ENCODE results near the gene PALB2.
"Not testable (repeated sequence)": the region's sequence is repeated elsewhere in the genome, so short reads cannot be mapped to it uniquely, and the experiment has no call there.

Gene PALB2

DNA sequence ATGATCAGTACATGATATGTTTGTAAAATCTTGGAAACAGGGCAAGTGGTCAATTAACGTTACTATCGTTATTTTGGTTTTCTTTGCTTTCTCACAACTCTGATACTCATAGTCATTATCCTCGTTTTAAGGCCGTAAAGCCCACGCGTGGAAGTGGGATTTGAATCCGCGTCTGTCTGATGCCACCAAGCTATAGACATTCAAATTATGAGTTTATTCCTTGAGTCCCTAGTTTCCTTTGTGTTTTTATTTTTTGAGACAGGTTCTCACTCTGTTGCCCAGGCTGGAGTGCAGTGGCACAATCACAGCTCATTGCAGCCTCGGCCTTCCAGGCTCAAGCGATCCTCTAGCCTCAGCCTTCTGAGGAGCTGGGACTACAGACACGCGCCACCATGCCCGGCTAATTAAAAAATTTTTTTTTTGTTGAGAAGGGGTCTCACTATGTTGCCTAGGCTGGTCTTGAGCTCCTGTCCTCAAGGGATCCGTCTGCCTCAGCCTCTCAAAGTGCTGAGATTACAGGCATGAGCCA, 1.2 kb upstream of the PALB2 start:
- DNase-seq (ENCODE audit: low read depth): no peak

DNA sequence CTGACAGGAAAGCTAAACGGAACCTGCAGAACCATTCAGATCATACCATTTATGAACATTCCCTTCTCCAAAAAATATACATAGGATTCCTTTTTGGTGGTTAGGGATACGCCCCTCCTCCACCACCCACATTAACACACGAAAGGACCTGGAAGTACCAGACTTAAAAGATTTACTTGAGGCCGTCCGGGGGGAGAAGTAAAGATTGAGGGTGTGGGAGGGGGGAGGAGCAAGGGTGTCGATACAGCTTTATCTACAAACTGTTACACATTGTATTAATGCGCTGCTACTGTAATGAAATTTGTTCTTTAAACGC, 537 bp downstream of the PALB2 start:
- no peak for DNase-seq (ENCODE audit: low read depth)

DNA sequence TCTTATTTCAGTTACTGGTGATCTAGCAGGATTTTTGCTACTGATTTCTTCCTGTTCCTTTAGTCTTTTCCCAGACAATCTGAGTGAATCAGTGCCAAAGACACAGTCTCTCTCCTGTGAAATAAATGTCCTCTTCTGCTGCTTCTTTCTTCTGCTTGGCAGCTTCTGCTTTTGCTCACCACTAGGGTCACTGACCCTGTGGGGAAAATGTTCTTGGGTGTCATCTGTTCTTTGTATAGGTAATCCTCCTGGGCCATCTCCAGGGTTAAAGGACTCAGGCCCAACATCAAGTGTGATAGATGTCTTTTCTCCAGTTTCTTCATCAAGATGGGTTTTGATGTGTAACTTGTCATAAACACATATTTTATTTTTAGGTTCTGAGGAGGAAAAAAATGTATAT, 5.2 kb downstream of the PALB2 start:
- no peak for DNase-seq (ENCODE audit: low read depth)

DNA sequence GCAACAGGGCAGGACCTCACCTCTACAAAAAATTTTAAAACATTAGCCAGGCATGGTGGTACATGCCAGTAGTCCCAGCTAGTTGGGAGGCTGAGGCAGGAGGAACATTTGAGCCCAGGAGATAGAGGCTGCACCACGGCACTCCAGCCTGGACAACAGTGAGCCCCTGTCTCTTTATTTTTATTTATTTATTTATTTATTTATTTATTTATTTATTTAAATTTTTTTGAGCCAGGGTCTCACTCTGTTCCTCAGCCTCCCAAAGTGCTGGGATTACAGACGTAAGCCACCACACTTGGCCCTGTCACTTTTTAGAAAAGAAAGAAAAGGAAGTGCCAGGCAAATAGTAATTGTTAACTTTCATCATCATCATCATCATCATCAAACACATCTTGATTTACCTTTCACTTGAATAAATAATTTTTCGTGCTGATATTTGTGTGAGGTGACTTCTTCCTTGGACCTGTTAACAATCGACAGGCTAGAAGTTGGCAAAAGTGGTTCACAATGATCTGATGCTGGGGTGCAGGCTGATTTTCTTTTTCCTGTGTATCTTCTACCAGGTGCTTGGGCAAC, 6.6 kb downstream of the PALB2 start:
- DNase-seq (ENCODE audit: low read depth): no peak

DNA sequence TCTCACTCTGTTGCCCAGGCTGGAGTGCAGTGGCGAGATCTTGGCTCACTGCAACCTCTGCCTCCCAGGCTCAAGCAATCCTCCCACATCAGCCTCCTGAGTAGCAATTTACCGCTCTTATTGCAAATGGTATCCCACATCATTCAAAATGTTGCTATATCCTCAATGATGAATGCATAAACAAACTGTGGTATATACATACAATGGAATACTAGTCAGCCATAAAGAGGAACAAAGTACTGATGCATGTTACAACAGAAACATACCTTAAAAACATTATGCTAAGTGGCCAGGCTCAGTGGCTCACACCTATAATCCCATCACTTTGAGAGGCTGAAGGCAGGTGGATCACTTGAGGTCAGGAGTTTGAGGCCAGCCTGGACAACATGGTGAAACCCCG, 9.2 kb downstream of the PALB2 start:
- not testable (repeated sequence) for DNase-seq (ENCODE audit: low read depth)

DNA sequence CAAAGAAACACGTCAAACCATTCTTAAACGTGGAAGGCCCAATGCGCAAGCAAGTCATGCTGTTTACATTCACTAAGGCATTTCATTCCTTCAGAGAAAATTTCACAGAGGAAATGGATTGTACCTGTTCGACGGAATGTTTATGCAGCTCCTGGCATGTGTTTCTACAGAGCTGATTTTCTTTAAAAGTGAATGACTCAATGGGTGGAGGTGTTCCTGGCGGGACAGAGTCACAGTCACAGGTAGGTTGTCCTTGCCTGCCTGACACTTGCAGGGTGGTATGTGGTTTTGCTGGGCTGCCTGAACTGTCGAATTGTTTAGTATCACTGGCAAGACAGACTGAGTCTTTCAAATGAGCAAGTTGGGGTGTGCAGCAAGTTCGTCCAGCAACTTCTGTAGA, 11.6 kb downstream of the PALB2 start:
- DNase-seq (ENCODE audit: low read depth): no peak

DNA sequence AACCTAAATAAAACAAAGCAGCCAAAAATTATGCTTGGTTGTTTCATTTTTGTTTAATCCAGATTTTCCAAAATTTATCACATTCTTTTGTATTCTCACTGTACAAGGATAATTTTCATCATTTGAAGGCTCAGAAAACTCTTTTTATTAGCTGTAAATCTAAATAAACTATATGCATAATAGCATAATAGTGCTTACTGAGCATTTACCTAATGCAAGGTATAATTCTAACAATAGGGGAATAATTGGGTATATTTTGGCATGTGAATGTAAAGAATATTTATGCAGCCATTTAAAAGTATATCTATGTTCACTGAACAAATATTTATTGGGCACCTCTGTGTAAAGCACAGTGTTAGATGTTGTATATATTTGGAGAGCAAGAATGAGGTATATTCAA, 17.0 kb downstream of the PALB2 start:
- DNase-seq (ENCODE audit: low read depth): no peak

DNA sequence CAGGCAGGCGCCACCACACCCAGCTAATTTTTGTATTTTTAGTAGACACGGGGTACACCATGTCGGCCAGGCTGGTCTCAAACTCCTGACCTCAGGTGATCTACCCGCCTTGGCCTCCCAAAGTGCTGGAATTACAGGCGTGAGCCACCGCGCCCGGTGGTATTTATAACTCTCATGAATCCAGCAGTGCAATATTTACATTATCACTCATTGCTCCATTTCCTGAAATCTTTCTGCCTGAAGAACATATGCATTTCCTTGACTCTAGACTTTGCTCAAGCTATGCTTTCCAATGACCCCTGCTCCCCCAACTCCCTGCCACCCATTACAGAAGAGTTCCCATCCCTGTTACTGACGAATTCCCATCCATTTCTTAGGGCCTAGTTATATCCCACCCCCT, 25.3 kb downstream of the PALB2 start:
- no peak for DNase-seq (ENCODE audit: low read depth)

DNA sequence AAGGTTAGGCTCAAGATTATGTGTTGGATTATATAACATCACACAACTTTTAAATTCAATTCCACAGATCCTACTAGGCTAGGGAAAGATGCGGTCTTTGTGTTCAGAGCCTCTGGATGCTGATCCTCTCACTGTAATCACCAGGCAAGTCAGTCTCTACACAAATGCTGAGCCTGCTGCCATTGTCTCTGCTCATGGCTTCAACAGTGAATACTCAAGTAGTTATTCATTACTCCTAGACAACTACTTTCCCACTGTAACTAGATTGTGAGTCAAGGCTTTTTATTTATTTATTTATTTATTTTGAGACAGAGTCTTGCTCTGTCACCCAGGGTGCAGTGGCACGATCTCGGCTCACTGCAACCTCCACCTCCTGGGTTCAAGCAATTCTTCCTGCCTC, 29.2 kb downstream of the PALB2 start:
- no peak for DNase-seq (ENCODE audit: low read depth)

DNA sequence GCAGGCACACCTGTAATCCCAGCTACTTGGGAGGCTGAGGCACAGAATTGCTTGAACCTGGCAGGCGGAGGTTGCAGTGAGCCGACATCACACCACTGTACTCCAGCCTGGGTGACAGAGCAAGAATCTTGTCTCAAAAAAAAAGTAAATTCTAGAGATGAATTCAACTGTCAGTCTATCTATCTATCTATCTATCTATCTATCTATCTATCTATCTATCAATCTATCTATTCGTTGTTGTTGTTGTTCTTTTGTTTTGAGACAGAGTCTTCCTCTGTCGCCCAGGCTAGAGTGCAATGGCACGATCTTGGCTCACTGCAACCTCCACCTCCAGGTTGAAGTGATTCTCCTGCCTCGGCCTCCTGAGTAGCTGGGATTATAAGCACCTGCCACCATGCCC, 30.2 kb downstream of the PALB2 start:
- DNase-seq (ENCODE audit: low read depth): not testable (repeated sequence)

DNA sequence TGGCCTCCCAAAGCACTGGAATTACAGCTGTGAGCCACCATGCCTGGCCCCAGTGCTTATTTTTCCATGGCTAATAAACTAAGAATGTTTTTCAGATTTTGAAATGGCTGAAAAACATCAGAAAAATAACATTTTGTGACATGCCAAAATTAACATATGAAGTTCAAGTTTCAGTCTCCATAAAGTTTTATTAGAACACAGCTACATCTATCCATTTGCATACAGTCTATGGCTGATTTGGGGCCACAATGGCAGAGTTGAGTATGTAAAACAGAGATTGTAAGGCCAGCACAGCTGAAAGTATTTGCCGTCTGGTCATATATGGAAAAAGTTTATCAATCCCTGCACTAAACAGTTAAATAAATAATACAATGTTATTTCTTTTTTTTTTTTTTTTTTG, 31.2 kb downstream of the PALB2 start:
- no peak for DNase-seq (ENCODE audit: low read depth)

DNA sequence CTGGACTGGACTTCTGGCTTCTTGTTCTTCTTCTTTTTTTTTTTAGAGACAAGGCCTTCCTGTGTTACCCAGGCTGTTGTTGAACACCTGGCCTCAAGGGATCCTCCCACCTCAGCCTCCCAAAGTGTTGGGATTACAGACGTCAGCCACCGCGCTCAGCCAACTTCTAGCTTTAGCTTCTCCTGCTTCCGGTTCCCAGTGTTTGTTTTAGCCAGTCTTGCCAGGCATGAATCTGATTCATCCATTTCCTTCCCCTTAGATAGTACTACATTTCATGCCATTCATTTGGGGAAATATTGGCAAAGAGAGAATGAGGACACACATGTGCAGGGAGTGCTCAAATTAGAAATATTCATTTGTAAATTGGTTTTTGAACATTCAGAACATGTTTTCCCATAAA, 32.9 kb downstream of the PALB2 start:
- no peak for DNase-seq (ENCODE audit: low read depth)

DNA sequence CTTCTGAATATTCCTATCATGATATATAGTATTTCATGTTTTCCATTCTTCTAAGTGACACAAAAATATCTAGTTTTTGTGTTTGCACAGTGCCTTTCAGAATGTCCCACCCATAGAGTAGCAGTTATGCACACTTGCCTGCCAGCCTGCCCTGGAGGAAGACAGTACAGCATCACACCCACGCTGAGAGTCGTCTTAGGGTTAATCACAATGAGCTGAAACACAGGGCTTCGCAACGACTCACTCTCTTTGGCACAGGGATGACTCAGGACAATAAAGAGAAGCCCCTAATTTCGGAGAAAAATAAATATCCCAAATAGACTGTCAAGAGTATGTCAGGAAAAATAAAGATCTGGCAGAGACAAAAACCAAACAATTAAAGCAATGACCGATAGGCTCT, 33.4 kb downstream of the PALB2 start:
- no peak for DNase-seq (ENCODE audit: low read depth)

DNA sequence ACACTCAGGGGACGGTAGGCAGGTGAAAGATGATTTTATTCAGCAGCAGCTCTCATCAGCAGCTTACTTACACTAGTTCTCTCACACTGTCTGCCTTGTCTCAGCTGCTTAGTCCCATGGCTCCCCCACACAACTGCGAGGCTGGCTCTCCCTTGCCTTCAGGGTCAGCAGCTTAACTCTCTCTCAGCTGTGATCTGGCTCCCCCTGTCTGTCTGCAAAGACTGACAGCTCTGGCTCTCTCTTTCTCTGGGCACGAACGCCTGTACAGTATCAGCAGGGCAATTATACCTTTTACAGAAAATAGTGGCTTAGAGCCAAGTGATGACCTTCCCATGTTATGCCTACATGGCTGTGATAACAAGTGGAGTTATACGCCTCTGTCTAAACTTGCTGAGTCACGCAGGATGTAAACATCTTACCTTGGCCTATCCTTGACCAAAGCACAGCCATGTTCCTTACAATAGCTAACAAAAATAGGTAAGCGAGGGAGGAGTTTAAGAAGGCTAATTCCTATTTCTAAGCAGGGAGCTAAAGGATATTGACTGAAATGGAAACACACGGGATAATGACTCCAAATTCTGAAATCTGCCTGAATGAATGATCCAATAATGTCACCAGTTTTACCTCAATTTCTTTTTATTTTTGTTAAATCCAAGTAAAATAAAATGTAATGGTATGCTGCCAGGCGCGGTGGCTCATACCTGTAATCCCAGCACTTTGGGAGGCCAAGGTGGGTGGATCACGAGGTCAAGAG, 43.9 kb downstream of the PALB2 start:
- no peak for DNase-seq (ENCODE audit: low read depth)

DNA sequence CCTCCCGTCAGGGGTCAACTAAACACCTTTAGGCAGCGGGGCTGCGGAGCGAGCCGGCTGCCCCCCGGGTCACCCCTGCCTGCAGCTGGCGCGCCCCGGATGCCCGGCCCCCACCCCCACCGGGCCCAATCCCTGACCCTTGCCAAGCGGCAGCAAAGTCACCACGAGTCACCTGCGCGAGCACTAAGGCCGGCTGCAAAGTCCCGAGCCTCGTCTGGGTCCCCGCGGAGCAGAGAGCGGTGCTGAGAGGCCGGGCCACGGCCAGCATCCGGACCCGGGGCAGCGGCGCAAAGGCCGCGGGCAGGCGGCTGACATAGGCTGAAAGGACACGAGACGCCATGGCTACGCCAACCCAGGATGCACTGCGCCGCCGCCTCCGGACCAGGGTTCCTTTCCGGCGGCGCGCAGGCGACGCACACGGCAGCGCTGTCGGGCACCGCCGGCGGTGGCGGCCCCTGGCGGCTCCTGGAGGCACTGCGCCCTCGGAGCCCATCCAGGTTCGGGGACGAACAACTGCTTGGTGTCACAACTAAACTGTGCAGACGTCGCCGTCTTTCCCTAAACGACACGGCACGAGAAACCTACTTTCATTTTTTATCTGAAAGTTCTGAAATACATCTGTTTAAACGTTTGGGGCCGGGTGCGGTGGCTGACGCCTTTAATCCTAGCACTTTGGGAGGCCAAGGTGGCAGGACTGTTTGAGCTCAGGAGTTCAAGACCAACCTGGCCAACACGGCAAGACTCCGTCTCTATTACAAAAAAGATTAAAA, 45.0 kb downstream of the PALB2 start, which contains the start of gene NDUFAB1:
NDUFAB1 (minus strand) TSS at position 366 of the 770 bp plus-strand sequence; CDS start at position 340, 26 bp downstream.
- peak; percentile 82 for DNase-seq (ENCODE audit: low read depth)

DNA sequence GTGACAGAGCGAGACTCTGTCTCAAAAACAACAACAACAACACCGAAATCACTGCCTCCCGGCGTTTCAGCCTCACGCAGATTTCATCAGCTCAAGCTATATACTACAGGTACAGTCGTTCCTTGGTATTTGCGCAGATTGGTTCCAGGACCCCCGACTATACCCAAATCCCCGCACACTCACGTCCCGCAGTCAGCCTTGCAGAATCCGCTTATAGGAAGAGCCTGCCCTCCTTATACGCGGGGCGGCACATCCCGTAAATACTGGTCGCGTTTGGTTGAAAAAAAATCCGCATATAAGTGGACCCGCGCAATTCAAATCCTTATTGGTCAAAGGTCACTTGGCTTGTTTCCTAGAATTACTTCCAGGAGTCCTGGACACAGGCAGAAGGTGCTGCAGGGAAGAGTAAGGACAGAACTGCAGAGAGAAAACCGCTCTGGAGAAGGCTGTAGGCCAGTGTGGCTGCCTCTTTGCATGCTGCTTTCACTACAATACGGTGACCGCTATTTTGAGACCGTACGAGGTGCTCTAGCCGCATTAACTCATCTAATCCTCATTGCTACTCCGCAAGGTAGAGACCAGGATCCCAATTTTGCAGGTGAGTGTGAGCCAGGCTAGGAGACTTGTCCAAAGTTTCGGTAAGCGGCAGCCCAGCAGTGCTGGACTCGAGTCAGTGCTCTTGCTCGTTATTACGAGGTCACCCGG, 45.7 kb downstream of the PALB2 start:
- no peak for DNase-seq (ENCODE audit: low read depth)

DNA sequence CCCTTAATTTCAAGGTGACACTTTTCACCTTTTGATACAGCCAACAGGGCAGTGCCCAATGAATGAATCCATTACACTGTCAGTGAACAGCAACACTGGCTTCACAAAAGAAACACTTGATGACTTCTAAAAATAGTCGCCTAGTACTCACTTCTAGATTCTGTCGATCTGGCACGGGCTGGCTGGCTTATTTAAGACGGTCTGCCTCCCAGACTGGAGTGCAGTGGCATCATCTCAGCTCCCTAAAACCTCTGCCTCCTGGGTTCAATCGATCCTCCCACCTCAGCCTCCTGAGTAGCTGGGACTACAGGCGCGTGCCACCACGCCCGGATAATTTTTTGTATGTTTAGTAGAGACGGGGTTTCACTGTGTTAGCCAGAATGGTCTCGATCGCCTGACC, 46.9 kb downstream of the PALB2 start:
- no peak for DNase-seq (ENCODE audit: low read depth)

DNA sequence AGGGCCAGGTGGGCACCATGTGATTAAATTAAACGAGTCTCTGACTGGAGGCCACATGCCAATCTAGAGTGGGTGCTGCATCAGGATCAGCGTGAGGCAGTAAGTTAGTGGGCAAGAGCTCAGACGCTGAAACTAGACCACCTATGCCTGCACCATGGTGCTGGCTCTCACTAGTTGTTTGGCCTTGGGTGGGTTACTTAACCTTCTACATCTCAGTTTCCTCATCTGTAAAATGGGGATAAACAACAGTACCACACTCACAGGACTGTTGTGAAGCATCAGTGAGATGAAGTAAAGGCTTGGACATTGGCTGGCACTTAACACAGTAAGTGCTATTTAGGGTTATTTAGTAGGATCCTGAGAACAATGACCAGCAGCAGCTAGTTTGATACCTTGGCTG, 50.9 kb downstream of the PALB2 start:
- no peak for DNase-seq (ENCODE audit: low read depth)

DNA sequence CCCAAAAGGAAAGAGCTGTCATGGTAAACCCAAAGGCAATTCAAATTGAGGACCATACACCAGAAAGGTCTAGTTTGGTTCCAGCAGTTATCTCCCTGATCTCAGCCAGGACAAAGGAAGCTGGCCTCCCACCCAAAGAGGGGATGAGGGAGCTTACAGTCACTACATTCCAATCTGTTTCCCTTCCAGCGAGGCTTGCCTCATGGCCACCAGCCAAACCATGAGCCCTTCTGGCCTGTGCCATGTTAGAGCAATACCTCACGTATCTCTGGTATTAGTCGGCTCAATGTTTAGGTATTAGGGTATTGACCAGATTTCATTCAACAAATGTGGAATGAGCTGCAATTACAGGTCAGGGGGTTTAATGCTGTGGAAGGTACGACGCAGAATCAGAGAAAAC, 53.4 kb downstream of the PALB2 start:
- no peak for DNase-seq (ENCODE audit: low read depth)

DNA sequence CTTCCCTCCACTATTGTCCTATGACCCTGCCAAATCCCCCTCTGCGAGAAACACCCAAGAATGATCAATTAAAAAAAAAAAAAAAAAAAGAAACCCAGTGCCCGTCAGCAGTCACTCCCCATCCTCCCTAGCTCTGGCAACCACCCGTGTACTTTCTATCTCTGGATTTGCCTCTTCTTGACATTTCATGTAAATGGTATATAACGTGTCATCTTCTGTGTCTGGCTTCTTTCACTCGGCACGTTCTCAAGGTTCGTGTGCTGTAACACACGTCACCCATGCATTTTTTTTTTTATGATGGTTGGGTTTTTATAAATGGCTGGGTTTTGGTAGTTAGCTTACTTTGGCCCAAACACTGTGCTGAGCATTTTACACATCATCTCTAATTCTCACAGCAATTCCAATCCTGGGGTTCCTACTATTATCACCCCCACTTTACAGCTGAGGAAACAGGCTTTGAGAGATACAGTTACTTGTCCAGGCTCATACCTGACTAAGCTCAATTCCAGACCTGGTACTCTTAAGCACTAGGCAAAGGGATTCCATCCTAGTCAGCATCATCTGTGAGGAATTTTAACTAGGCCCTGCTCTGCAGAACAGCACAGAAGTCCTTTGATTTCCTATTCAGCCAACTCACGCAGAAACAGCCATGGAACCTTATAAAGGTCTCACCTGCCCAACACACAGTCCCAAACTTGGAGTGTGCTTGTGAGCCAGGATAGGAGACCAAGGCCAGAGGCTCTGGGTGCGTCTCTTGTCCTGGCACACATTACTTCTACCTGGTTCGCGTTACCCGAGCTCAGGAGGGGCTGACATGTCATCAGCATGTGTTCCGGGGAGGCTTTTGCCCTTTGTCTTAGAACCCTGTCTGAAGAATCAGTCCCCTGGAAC, 56.7 kb downstream of the PALB2 start:
- no peak for DNase-seq (ENCODE audit: low read depth)

DNA sequence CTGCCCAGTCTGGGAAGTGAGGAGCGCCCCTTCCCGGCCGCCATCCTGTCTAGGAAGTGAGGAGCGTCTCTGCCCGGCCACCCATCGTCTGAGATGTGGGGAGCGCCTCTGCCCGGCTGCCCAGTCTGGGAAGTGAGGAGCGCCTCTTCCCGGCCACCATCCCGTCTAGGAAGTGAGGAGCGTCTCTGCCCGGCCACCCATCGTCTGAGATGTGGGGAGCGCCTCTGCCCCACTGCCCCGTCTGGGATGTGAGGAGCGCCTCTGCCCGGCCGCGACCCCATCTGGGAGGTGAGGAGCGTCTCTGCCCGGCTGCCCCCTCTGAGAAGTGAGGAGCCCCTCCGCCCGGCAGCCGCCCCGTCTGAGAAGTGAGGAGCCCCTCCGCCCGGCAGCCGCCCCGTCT, 57.8 kb downstream of the PALB2 start:
- DNase-seq (ENCODE audit: low read depth): not testable (repeated sequence)

DNA sequence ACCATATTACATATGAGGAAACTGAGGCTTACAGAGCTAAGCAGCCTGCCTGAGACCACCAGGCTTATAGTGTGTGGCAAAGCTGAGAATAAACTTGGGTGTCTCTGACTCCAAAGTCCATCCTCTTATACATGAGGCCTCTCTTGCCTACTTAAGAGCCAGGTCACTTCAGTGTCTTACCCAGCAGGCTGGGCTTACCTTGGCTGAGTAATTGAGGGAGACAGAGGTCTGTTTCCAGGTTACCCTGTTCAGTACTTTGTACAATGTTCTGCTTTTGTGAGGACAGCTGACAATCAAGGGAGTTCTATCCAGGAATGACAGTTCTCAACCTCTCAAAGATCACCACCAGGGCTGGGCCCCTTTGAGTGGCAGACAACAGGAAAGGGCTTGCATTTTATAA, 59.3 kb downstream of the PALB2 start:
- no peak for DNase-seq (ENCODE audit: low read depth)

All from stimulated activated CD8-positive, alpha-beta memory T cell treated with anti-CD3 and anti-CD28 coated beads, Interleukin-12 subunit alpha, Interleukin-12 subunit beta, amount 100 ng/mL, for 1 hour (primary cell).